ENCODE results near the gene IGF2R.

Gene IGF2R

GRCh38 chr6:160029525-160029924 is 60.6 kb downstream of the IGF2R start:
- TF ChIP-seq, protein P1, sequence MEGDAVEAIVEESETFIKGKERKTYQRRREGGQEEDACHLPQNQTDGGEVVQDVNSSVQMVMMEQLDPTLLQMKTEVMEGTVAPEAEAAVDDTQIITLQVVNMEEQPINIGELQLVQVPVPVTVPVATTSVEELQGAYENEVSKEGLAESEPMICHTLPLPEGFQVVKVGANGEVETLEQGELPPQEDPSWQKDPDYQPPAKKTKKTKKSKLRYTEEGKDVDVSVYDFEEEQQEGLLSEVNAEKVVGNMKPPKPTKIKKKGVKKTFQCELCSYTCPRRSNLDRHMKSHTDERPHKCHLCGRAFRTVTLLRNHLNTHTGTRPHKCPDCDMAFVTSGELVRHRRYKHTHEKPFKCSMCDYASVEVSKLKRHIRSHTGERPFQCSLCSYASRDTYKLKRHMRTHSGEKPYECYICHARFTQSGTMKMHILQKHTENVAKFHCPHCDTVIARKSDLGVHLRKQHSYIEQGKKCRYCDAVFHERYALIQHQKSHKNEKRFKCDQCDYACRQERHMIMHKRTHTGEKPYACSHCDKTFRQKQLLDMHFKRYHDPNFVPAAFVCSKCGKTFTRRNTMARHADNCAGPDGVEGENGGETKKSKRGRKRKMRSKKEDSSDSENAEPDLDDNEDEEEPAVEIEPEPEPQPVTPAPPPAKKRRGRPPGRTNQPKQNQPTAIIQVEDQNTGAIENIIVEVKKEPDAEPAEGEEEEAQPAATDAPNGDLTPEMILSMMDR (IDR thresholded peaks at IDR 0.05; ENCODE audit: low read depth, low read length) = no peak
- no peak for DNase-seq (ENCODE audit: extremely low read depth, low read depth)

DNA sequence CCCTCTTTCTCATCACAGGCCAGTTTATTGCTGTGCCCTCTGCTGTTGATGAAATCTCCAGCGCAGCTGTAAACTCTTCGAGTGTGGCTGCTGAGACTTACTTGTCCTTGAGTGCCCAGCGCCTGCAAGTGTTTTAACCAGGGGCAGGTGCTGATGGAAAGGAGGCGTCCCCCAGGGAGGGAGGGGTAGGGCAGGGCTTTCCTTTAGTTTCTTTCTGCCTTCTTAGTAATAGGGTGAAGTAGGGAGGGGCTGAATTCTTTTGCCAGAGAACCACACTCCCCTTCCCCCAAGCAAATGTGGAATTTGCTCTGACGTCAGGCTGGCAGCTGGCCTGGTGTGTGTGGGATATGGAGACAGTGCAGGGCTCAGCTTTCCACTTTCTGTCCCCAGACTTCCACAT is 61.2 kb downstream of the IGF2R start:
- peak; percentile 89 for DNase-seq (ENCODE audit: extremely low read depth, low read depth)
- TF ChIP-seq, protein P1 (IDR thresholded peaks at IDR 0.05; ENCODE audit: low read depth, low read length) = peak; percentile 11; the same call in 1 of the 2 replicates

- TF ChIP-seq, protein P1 (IDR thresholded peaks at IDR 0.05; ENCODE audit: low read depth, low read length) = no peak
- no peak for DNase-seq (ENCODE audit: extremely low read depth, low read depth)
Observed at GRCh38 chr6:160031442-160031841, 62.6 kb downstream of the IGF2R start.

DNA sequence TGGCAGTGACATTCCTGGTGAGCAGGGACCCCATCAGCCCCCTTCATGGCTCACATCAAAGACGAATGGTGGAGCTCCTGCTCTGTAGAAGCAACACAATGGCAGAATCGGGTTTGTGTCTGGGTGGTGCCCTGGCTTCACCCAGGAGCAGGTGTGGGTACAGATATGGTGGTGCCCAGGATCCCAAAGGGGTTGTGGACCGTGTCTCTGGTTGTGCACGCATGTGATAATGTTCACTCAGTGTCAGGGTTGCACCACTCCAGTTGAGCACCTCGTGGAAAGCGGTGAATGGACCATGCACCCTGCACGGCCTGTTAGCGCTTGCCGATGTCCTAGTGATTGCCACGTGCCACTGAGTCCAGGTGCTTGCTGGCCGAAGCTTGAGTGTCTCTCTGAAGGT is 63.0 kb downstream of the IGF2R start:
- no peak for DNase-seq (ENCODE audit: extremely low read depth, low read depth)
- TF ChIP-seq, protein P1 (IDR thresholded peaks at IDR 0.05; ENCODE audit: low read depth, low read length) = no peak

GRCh38 chr6:160032538-160032937 is 63.7 kb downstream of the IGF2R start:
- TF ChIP-seq, protein P1 (IDR thresholded peaks at IDR 0.05; ENCODE audit: low read depth, low read length) = no peak
- no peak for DNase-seq (ENCODE audit: extremely low read depth, low read depth)

DNA sequence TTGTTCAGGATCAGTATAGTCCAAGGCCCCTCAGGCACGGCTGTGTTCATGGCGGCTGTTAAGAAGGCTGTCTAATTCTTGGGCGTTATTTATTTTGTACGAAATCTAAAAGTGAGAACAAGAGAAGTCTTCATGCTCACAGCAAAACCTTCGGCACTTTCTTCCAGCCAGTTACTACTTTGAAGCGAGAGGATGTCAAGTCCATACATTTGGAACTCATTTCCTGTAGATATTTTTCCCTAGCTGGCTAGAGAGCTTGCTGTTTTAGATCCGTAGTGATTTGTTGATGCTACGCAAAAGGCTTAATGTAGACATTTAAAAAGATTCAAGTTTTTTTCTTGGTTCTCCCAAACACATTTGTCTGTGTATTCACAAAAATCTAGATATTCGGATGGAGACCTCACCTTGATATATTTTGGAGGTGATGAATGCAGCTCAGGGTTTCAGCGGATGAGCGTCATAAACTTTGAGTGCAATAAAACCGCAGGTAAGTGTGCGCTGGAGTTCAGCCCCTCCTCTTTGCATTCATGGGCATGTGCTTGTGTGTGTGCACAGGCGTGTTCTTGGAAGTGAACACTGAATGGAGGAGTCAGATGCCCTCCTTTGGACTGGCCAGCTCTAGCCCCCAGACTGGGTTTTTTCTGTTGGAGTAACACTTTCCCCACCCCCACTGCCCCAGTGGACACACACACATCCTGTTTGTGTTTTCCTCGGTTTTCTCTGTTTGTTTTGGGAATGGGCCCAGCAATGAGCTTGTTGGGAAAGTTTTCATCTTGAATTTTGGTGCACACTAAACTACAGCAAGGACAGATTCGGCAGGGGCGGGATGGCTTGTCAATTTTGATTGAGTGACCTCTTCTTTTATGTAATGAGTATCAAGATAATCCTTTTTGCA is 65.4 kb downstream of the IGF2R start:
- DNase-seq (ENCODE audit: extremely low read depth, low read depth) = no peak
- TF ChIP-seq, protein P1 (IDR thresholded peaks at IDR 0.05; ENCODE audit: low read depth, low read length) = no peak

- TF ChIP-seq, protein P1 (IDR thresholded peaks at IDR 0.05; ENCODE audit: low read depth, low read length) = no peak
- DNase-seq (ENCODE audit: extremely low read depth, low read depth) = no peak
Observed at GRCh38 chr6:160035241-160035640, 66.4 kb downstream of the IGF2R start.

All from AG09319 (cell line).